Left lung (tissue), 10 donors: Measurements from ENCODE around the gene ATXN7L3. TPM values are rescaled to one million over a fixed set of nuclear protein-coding genes. Genes with fewer than 3 reads are reported as not detected.

ENCODE experiments used
- ATAC-seq: fragments of 200-7000 bp; cut with Tn5 transposase; one replicate; pipeline ENCODE4 v1.9.1; 2020; ENCODE audit warnings: moderate library complexity
- DNase-seq, 4 donors: peaks; one replicate each; pipeline ENCODE4 v3.0.0-alpha.2; 2013 to 2020
- H3K27ac ChIP-seq, 2 donors: fragments of 200-600 bp; sonication (generic) in 1 of 2; one replicate each; pipeline versions ENCODE4 v1.5.0 to v1.8.0; 2020 to 2021
- H3K27me3 ChIP-seq, 2 donors: fragments of 200-600 bp; sonication (generic) in 1 of 2; one replicate each; pipeline versions ENCODE4 v1.5.0 to v1.8.0; 2020 to 2021
- H3K36me3 ChIP-seq, 2 donors: fragments of 200-600 bp; sonication (generic) in 1 of 2; one replicate each; pipeline versions ENCODE4 v1.5.0 to v1.8.0; 2020 to 2021
- H3K4me1 ChIP-seq, 2 donors: fragments of 200-600 bp; one replicate each; pipeline ENCODE4 v1.8.0; 2021
- H3K4me3 ChIP-seq, 2 donors: fragments of 200-600 bp; sonication (generic) in 1 of 2; one replicate each; pipeline versions ENCODE4 v1.5.0 to v1.8.0; 2020 to 2021; ENCODE audit warnings: mild to moderate bottlenecking in 1 of 2
- H3K9me3 ChIP-seq, 2 donors: fragments of 200-600 bp; sonication (generic) in 1 of 2; one replicate each; pipeline versions ENCODE4 v1.5.0 to v1.8.0; 2020 to 2021
- CTCF ChIP-seq, 2 donors: fragments of 200-600 bp; sonication (generic) in 1 of 2; IDR thresholded peaks; one replicate each; pipeline versions ENCODE4 v1.5.0 to v1.8.0; 2021; ENCODE audit warnings: antibody characterized with exemption in 2 of 2
- intact Hi-C, 2 donors: fragments of 100-400 bp; cut with DNase I; formaldehyde crosslinking; loops; one replicate each; pipeline versions ENCODE4 v1.11.2 to v1.14.2; 2022
- polyA plus RNA-seq, 6 donors: library from polyadenylated mRNA; unstranded; fragments of 120-200 nt; gene quantifications; one replicate each; pipeline ENCODE4 v1.2.1, GENCODE V29; 2013; ENCODE audit not compliant: insufficient read length in 6 of 6
- total RNA-seq, 2 donors: library from RNA; stranded (reverse); fragmentation: NEBNext Ultra II Directional; extraction: Animal tissue kit (Norgen Biotek cat#: 25700); gene quantifications; one replicate each; pipeline ENCODE4 v1.2.1, GENCODE V29; 2021
- donor health status: DM: no; HTN: yes; CAD: no.
- donor health status: DM: no; HTN: no; CAD: no.

ATXN7L3 gene
- total and polyA plus RNA-seq, 8 donors: 51.3 to 81.8 (median 62.5) TPM

- no peak for TF ChIP-seq CTCF (IDR thresholded peaks at IDR 0.05)
- Histone ChIP-seq H3K4me1 (peaks cover 8 to 44% of the 10 kb centered on the region in 2 donors), H3K4me3 (no peak overlapping the region), H3K27ac (no peak overlapping the region), H3K9me3 (no peaks in the 10 kb centered on the region), H3K36me3 (peaks cover 0 to 92% of the 10 kb centered on the region in 2 donors), H3K27me3 (no peaks in the 10 kb centered on the region)
- intact Hi-C loops: no loop called here
- DNase-seq (no peak), ATAC-seq (no peak)
Measured at GRCh38 chr17:44192750-44193149, 6.9 kb downstream of the ATXN7L3 start.

- no peaks in the 10 kb centered on the region for H3K27me3 ChIP-seq
- H3K36me3 ChIP-seq: peaks cover 0 to 84% of the 10 kb centered on the region in 2 donors
- peak overlapping the region; percentile 3 to 33 for H3K27ac ChIP-seq
- peaks cover 6 to 39% of the 10 kb centered on the region in 2 donors for H3K4me1 ChIP-seq
- no peak for TF ChIP-seq CTCF (IDR thresholded peaks at IDR 0.05)
- ATAC-seq: peak; percentile 43
- peak in 2 of 4 donors; percentile 7 to 67 for DNase-seq
- no peak overlapping the region for H3K4me3 ChIP-seq
- no peaks in the 10 kb centered on the region for H3K9me3 ChIP-seq
- intact Hi-C loops: no loop called here
Measured at GRCh38 chr17:44191941-44192496, 7.7 kb downstream of the ATXN7L3 start.

- Histone ChIP-seq H3K4me1 (peaks cover 6 to 34% of the 10 kb centered on the region in 2 donors), H3K36me3 (peaks cover 0 to 78% of the 10 kb centered on the region in 2 donors), H3K9me3 (no peaks in the 10 kb centered on the region), H3K27me3 (no peaks in the 10 kb centered on the region), H3K27ac (no peak overlapping the region), H3K4me3 (no peak overlapping the region)
- intact Hi-C loops: no loop called here
- no peak for ATAC-seq
- DNase-seq: peak in 1 of 4 donors; percentile 58
- TF ChIP-seq CTCF (IDR thresholded peaks at IDR 0.05): no peak
Measured at GRCh38 chr17:44191369-44191768, 8.3 kb downstream of the ATXN7L3 start.

- intact Hi-C loops: no loop called here
- DNase-seq: no peak
- Histone ChIP-seq H3K36me3 (peaks cover 0 to 69% of the 10 kb centered on the region in 2 donors), H3K27me3 (no peaks in the 10 kb centered on the region), H3K4me1 (peaks cover 10 to 38% of the 10 kb centered on the region in 2 donors), H3K4me3 (no peak overlapping the region), H3K27ac (no peak overlapping the region), H3K9me3 (no peaks in the 10 kb centered on the region)
- TF ChIP-seq CTCF (IDR thresholded peaks at IDR 0.05): no peak
- ATAC-seq: no peak
Measured at GRCh38 chr17:44190481-44190880, 9.2 kb downstream of the ATXN7L3 start.

GRCh38 chr17:44188576-44189403 lies 10.9 kb downstream of the ATXN7L3 start:
- H3K27ac ChIP-seq: peak overlapping the region in 1 of 2 donors; percentile 97
- no peak for TF ChIP-seq CTCF (IDR thresholded peaks at IDR 0.05)

More at GRCh38 chr17:44188576-44189403, 10.9 kb downstream of the ATXN7L3 start:
- H3K4me1 ChIP-seq: peaks cover 16 to 53% of the 10 kb centered on the region in 2 donors
- H3K4me3 ChIP-seq: peak overlapping the region in 1 of 2 donors; percentile 87
- no peaks in the 10 kb centered on the region for H3K27me3 ChIP-seq
- intact Hi-C loops: no loop called here
- peaks cover 0 to 52% of the 10 kb centered on the region in 2 donors for H3K36me3 ChIP-seq
- DNase-seq (peak in 1 of 4 donors; percentile 69), ATAC-seq (no peak)
- no peaks in the 10 kb centered on the region for H3K9me3 ChIP-seq
